ENCODE results near the gene ZFP36L2. TPM values are rescaled to one million over a fixed set of nuclear protein-coding genes. Genes with fewer than 3 reads are reported as not detected.

The ZFP36L2 gene
- total and polyA plus RNA-seq, 9 of the 15 experiments (the other 6 are each of a cell fraction or from before 2014, with no cell fraction given), result 4.1 to 60.6 (median 20.3) TPM

GRCh38 chr2:43209204-43209717 is 17.1 kb downstream of the ZFP36L2 start:
- Histone ChIP-seq H3K36me3 (ENCODE audit: control insufficient read depth, insufficient read depth, low read length) (no peaks in the 10 kb centered on the region), H3K4me3 (no peak overlapping the region), H3K27me3 (ENCODE audit: control insufficient read depth in 2 of 2, insufficient read depth in 2 of 2, low read length in 2 of 2) (no peaks in the 10 kb centered on the region), H3K9me1 (ENCODE audit: control insufficient read depth, insufficient read depth, low read length) (no peaks in the 10 kb centered on the region), H3K4me2 (ENCODE audit: insufficient read depth, low read length) (no peak overlapping the region), H2AFZ (ENCODE audit: low read depth, low read length) (no peak overlapping the region), H4K20me1 (replicated peaks; ENCODE audit: control insufficient read depth, insufficient read depth, low read length) (no peaks in the 10 kb centered on the region), H3K9me3 (replicated peaks; ENCODE audit: control insufficient read depth, insufficient read depth, low read depth, low read length) (no peaks in the 10 kb centered on the region), H3K9ac (ENCODE audit: insufficient read depth in 1 of 2, low read depth in 2 of 2, low read length in 2 of 2) (no peak overlapping the region), H3K27ac (ENCODE audit: extremely low read depth, low read depth, low read length) (no peak overlapping the region), H3K4me1 (replicated peaks in 1 of 2; ENCODE audit: control insufficient read depth in 2 of 2, insufficient read depth in 2 of 2, low read length in 2 of 2) (peaks cover 26 to 32% of the 10 kb centered on the region in 2 experiments), H3K79me2 (ENCODE audit: control insufficient read depth, insufficient read depth, low read length) (no peaks in the 10 kb centered on the region)
- TF ChIP-seq, protein P1, sequence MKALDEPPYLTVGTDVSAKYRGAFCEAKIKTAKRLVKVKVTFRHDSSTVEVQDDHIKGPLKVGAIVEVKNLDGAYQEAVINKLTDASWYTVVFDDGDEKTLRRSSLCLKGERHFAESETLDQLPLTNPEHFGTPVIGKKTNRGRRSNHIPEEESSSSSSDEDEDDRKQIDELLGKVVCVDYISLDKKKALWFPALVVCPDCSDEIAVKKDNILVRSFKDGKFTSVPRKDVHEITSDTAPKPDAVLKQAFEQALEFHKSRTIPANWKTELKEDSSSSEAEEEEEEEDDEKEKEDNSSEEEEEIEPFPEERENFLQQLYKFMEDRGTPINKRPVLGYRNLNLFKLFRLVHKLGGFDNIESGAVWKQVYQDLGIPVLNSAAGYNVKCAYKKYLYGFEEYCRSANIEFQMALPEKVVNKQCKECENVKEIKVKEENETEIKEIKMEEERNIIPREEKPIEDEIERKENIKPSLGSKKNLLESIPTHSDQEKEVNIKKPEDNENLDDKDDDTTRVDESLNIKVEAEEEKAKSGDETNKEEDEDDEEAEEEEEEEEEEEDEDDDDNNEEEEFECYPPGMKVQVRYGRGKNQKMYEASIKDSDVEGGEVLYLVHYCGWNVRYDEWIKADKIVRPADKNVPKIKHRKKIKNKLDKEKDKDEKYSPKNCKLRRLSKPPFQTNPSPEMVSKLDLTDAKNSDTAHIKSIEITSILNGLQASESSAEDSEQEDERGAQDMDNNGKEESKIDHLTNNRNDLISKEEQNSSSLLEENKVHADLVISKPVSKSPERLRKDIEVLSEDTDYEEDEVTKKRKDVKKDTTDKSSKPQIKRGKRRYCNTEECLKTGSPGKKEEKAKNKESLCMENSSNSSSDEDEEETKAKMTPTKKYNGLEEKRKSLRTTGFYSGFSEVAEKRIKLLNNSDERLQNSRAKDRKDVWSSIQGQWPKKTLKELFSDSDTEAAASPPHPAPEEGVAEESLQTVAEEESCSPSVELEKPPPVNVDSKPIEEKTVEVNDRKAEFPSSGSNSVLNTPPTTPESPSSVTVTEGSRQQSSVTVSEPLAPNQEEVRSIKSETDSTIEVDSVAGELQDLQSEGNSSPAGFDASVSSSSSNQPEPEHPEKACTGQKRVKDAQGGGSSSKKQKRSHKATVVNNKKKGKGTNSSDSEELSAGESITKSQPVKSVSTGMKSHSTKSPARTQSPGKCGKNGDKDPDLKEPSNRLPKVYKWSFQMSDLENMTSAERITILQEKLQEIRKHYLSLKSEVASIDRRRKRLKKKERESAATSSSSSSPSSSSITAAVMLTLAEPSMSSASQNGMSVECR (CRISPR knock-in tag; IDR thresholded peaks at IDR 0.05), result no peak
- TF ChIP-seq BDP1 (IDR thresholded peaks at IDR 0.05; ENCODE audit: insufficient read depth, insufficient read length) (no peak), STAG1 (CRISPR knock-in tag; IDR thresholded peaks at IDR 0.05; ENCODE audit: borderline replicate concordance) (no peak), FOXO4 (CRISPR knock-in tag; IDR thresholded peaks at IDR 0.05) (no peak), ZKSCAN8 (CRISPR knock-in tag; IDR thresholded peaks at IDR 0.05) (peak; percentile 74; the same call in 1 of the 2 replicates)
- 59% methylated on average over 5 of the region's 5 CpGs for whole genome bisulfite sequencing (ENCODE audit: insufficient coverage, low coverage, missing lambda C conversion rate)
- ChIA-PET POLR2A (interaction anchor here (1.0 to 1.8 kb wide), 5 partner anchors 9 to 235 kb away, joined by 4 to 6 read pairs (median 5); no protein-coding TSS in a partner anchor), CTCF (ENCODE audit: low intra/inter-chr PET ratio) (no interaction called here)
- FAIRE-seq, result no peak
- intact Hi-C loops (cut with micrococcal nuclease) (no loop called here), in situ Hi-C loops (cut with MboI) (no loop called here)
- DNase-seq (ENCODE audit: extremely low read depth in 1 of 4, low spot score in 3 of 4), result no peak
- BruUV-seq (replicated peaks), result no TSS peak
- no peak for ATAC-seq

All from K562 (cell line).